SU-DHL-6 (cell line): Measurements from ENCODE around the gene PRR14.

Experiments used
- CTCF ChIP-seq: fragments of 200-600 bp; sonication (generic); IDR thresholded peaks from one replicate; pipeline ENCODE4 v1.5.1; 2017; ENCODE audit warnings: antibody characterized with exemption, mild to moderate bottlenecking, low read length, moderate library complexity; ENCODE audit not compliant: insufficient read depth, poor library complexity, severe bottlenecking
- EZH2phosphoT487 ChIP-seq: fragments of 200-600 bp; sonication (generic), shearing (Covaris generic); conservative IDR thresholded peaks from 2 replicates; pipeline ENCODE4 v1.6.1; 2018; ENCODE audit warnings: mild to moderate bottlenecking, antibody characterized with exemption, low read length, moderate library complexity, mixed read lengths

GRCh38 chr16:30647274-30647571 is 3.5 kb upstream of the PRR14 start:
- TF ChIP-seq CTCF (no peak), EZH2phosphoT487 (no peak)
